Cardiac septum (tissue), 1 donor: ENCODE measurements around the gene GALNT10. TPM values are rescaled to one million over a fixed set of nuclear protein-coding genes. Genes with fewer than 3 reads are reported as not detected.

Experiments used
- DNase-seq: peaks from one replicate; pipeline ENCODE4 v3.0.0-alpha.2; 2020; ENCODE audit warnings: low spot score
- intact Hi-C: fragments of 100-400 bp; cut with DNase I; formaldehyde crosslinking; loops from one replicate; pipeline ENCODE4 v1.14.0; 2022
- total RNA-seq: library from RNA; stranded (reverse); fragmentation: NEBNext Ultra II Directional; extraction: Animal tissue kit (Norgen Biotek cat#: 25700); gene quantifications from one replicate; pipeline ENCODE4 v1.2.1, GENCODE V29; 2021
- donor health status: DM: no; HTN: no; CAD: no.

GALNT10 gene
- total RNA-seq, 1 donor from 2014 or later = 15.5 TPM

DNA sequence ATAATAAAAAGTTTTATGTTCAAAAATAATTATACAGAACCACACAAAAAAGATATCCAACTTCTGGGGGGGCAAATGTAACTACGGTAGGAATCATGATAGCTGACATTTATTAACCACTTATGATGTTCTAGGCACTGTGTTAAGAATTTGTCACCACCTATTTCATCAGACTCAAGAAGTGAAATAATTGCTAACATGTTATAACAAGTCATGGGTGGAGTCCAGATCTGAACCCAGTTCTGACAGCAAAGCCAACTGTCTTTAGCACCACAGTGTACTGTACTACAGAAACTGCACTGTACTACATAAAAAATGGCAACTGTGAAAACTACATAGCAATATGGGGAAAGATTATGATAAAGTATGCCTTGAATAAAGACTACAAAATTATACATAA lies 252.3 kb downstream of the GALNT10 start:
- intact Hi-C loops = no loop called here
- no peak for DNase-seq

DNA sequence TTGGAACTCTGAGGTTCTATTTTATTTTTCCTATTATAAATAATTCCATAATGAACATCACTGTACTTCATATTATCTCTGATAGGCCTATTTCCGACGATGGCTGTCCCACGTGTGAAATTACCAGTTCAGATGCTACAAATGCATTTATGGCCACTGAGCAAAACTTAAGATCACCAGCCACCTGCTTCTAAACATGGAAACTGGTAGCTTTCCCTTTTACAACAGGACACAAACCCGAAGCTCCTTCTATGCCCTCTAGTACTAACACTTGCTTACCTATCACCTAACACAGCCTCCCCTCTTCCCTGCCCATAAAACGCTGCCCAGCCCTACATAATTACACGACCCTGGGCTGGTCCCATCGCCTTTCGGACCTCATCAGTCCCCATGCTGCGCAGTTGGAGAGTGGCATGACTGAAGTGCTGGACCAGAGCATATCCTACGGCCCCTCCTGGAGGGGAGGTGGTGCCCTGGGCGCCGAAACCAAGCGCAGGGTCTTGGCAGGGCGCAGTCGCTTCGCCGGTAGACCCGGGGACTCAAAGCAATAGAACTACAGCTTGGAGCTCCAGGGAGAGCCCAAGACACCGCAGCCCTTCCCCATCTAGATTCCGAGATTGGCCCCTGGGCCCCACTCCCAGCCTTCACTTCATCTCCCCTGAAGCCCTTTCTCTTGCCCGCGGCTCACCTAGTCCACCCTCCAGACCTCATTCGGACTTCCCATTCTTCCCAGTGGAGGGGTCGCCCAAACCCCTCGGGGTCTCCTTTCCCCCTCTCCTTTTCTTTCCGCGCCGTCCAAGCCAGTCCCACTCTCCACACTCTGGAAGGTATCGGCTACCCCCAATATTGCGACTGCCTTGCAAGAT lies 254.3 kb downstream of the GALNT10 start:
- DNase-seq = no peak
- intact Hi-C loops = no loop called here

DNA sequence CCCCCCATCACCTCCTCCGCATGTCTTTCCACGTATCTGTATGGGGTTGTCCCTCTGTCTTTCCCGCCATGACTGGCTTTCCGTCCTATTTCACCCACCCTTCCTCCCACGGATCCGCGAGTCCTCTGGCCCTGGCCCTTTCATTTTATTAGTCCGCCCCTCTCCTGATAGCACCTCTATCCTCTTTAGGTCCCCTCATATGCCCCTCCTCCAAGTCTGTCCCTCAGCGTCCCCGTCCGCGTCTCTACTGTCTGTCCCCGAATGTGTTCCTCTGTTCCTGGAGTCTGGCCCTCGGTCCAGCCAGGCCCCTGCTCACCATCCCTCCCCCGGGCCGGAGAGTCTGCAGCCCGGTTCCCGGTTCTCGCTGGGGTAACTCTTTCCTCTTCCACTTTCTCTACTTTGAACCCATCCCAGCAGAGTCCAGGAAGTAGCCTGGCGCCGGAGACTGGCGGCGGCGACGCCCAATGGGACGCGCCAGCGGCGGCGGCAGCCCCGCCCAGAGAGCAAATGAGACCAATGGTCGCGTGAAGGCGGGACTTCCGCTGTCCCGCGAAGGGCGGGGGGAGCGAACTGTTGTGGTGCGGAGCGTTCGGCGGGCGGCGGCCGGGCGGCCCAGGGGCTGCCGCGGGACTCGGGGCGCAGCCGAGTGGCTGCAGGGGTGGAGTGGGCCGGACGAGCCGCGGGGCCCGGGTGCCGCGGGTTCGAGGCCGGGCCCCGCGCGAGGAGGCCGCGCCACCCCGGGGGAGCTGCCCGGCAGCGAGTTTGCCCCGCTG lies 255.1 kb downstream of the GALNT10 start, which contains the start of gene SAP30L:
Gene SAP30L, plus strand, starts transcription at position 576 of the 773 bp plus-strand sequence. CDS start 608 bp downstream, outside the sequence.
- intact Hi-C loops = no loop called here
- peak; percentile 97 for DNase-seq

DNA sequence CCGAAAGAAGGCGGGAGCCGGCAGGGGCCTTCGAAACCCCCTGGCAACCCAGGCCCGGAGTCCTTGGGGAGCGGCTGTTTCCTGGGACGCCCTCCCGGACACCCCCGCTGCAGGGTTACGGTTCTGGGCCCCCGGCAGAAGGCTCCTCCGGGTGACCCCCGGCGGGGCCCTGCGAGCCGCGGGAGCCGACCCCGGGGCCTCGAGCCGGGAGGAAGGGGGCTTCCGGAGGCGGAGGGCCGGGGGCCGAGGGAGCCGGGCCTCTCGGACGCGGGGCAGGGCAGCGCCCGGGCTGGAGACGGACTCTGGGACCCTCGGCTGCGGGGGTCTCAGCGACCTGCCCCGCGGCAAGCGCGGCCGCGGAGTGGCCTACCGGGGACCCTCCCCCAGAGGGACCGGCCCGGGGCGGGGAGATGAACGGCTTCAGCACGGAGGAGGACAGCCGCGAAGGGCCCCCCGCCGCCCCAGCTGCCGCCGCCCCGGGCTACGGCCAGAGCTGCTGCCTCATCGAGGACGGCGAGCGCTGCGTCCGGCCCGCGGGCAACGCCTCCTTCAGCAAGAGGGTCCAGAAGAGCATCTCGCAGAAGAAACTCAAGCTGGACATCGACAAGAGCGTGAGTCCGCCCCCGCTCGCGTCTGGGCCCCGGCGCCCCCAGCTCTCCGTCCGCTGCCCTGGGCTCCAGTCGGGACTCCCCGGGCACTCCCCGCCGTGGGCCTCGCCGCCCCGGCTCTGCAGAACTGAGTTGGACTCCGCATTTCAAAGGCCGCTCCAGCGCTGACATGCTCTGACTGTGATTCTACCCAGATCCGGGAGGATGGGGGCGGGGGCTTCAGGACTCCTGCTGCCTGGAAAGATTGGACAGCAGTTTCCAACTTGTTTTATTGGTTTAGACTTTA lies 255.9 kb downstream of the GALNT10 start:
- intact Hi-C loops = no loop called here
- peak; percentile 81 for DNase-seq

DNA sequence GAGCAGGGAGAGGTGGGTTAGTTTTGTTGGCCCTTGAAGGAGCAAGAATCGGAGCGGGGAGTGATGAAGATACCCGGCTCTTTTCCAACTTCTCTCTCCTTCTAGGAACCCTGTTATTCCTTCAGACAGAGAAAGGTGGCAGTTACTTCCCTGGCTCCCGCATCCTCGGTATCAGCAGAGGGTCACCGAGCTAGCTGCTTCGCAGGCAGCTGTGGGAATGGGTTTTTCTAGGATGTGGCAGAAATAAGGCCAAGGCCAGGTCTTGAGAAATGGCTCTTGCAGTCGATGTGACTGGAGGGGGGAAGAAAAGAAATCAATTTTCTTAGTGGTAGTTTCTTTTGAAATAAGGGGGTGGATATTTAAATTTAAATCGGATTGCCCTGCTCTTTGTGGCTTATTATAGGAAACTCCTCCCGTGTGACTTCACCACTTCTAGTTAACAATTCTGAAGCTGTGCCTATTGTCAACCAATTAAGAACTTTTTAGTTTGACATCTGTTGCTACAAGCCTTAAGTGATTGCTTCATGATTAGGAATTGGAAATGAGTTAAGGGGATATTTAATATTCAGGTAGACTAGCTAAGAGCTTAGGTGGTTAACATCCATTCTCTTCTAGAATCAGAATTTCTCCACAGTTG lies 256.7 kb downstream of the GALNT10 start:
- no peak for DNase-seq
- intact Hi-C loops = no loop called here

DNA sequence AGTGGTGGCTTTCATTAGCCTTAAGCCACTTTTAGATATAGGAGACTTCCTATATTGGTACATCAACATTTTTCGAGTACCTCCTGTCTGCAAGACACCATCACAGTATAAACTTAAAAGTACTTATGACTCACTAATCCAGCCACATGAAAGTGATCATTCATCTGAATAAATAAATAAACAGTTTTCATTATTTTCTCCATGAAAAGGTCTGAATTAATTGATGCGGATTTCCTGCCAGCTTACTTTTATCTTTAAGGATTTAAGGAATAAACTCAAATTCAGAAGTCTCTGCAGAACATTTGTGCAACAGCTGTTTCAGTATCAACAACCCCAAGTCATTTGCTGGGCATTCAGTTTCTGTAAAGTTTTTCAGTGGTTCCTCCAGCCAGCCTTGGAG lies 259.3 kb downstream of the GALNT10 start:
- DNase-seq = no peak
- intact Hi-C loops = no loop called here

DNA sequence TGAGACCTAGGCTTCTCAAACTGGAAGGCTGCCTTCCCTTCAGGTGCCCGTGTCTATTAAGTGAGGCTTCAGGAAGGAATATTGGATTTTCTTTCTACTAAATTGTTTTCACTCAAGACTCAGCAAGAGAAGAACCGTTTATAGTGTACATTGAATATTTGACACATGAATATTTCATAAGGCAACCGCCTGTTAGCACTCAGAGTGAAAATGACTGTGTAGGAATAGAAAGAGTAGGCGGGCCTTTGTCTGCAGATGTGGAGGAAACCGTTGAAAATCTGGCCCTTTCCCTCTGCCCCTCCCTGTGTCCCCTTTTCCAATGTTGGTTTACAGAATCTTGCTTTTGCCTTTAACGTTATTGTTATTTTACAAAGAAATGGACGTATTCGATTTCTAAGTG lies 261.4 kb downstream of the GALNT10 start:
- DNase-seq = no peak
- intact Hi-C loops = no loop called here

DNA sequence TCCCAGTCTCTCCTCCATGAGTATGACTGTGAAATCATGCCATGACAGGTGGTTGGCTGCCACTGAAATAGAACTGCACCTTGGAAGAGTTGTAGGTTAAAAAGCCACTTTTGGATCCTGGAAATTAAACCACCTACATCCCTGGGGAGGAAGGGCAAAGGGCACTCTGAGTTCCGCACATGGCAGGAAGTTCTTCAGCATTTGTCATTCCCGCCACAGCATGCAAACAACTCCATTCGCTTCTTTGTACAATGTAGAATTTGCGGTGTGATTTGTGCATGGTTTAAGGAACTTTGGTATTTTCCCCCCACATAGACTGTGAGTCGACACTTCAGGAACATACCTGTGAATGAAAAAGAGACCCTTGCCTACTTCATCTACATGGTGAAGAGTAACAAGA lies 265.1 kb downstream of the GALNT10 start:
- intact Hi-C loops = no loop called here

DNA sequence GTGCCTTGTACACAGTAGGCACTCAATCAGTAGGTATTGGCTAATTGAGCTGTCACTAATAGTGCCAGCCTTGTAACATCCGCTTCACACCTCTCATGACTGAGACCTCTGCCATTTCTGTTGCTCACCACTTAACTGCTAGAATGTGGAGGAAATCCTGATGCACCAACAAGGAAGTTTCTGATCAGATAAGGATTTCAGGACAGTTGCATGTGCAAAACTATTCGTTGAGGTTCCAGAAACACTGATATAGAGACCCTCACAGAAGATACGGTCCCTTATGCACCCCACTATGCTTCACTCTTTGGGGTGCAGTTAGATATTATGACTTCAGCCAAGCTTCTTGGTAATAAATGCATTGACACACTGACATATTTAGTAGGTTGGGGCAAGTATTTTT lies 266.0 kb downstream of the GALNT10 start:
- no peak for DNase-seq
- intact Hi-C loops = no loop called here

More for the DNA sequence above, 265.1 kb downstream of the GALNT10 start:
- DNase-seq = no peak

DNA sequence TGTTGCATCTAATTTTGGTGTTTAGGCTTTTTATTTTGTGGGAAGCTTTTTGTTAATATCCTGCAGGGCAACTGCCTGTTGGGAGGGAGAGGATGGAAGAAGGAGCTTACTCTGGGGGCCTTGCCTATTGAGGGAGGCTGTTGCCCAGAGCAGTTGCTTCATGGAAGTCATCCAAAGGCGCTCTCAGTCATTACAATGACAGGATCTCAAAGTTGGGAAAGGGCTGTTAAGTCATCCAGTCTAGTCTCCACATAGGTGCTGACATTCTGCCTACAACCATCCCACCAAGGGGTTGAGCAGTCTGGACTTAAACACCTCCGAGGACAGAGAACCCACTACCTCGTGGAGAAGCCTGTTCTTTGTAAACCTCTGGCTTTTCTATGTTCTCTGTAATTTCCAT lies 268.5 kb downstream of the GALNT10 start:
- DNase-seq = no peak
- intact Hi-C loops = no loop called here

DNA sequence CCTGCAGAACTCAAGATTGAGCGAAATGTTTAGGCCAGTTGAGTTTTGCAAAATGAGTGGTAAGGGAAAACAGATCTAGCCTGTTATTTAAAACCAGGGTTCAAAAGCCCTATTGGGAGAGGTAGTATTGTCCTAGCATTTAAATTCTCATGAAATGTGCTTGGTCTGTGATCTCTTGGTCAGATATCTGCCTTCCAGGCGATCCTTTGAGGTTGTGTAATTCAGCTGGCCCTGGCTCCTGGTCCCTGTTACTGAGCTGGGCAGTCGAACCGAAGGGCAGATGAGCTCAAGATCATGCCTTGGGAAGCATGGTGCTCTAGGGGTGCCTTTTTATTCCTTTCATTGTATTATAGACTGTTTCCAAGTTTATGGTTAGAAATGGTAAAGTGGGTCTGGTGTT lies 269.6 kb downstream of the GALNT10 start:
- intact Hi-C loops = no loop called here

DNA sequence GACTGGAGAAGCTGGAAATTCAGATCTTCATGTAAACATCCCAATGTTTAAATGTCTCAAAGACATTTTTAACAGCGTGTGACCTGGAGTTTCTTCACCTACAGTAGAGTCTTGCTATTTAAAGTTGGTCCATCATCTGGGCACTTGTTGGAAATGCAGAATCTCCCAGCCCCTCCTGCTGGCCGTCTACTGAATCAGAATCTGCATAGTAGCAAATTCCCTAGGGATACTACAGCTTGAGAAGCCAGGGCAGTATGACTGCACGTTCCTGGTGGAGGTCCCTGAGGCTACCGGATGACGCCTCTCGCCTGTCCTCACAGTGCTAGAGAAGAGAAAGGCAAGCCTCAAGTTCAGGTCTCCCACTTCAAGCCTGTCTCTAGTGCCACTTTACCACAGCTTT lies 271.0 kb downstream of the GALNT10 start:
- intact Hi-C loops = no loop called here
- DNase-seq = no peak

More for the DNA sequence above, 269.6 kb downstream of the GALNT10 start:
- DNase-seq = no peak

DNA sequence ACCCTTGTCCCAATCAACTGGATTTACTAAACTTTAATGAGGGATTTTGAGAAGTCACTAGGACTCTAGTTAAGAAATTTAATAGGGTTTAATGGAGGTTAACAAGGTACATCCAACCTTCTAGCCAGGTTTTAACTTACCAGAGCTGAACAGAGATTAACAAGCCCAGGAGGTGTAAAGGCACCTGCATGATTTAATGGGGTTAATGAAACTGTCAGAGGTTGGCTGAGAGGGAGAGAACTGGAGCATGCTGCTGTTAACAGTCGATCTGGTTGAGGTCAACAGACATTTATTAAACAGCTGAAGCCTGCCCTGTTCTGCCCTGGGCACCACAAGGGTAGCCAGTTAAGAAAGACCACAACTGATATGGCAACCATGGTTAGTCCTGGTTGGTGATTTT lies 273.9 kb downstream of the GALNT10 start:
- DNase-seq = no peak
- intact Hi-C loops = no loop called here

DNA sequence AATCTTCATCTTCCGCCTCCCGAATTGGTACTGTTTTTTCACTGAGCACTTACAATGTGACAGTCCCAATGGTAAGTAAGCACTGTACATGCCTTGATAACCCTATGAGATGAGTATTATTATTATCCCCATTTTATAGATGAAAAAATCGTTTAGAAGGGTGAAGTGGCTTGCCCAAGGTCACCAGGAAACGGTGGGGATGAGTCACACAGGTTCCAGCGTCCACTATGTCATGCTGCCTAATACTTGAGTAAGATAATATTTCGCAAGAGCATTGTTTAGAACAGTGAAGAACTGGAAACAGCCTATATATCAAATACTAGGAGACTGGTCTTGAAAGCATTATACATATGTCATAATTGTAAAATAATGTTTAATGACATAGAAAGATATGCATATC lies 274.6 kb downstream of the GALNT10 start:
- intact Hi-C loops = no loop called here
- no peak for DNase-seq

DNA sequence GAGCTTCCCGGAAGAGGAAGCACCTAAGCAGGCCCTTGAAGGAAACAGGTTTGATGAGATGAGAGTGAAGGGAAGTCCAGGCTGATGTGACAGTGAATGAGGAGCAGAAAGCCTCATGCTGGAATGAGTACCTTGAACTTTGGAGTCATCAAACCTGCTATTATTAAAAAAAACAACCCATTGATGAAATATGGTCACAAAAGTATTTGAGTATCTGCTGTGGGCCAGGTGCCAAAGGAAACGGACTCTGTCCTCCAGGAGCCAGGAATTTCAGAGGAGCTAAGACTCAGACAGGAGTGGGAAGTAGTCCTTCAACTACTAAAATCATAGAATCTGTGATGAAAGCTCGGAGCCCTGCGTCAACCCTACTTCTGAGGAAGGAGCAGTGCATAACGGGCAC lies 275.6 kb downstream of the GALNT10 start:
- no peak for DNase-seq
- intact Hi-C loops = no loop called here

DNA sequence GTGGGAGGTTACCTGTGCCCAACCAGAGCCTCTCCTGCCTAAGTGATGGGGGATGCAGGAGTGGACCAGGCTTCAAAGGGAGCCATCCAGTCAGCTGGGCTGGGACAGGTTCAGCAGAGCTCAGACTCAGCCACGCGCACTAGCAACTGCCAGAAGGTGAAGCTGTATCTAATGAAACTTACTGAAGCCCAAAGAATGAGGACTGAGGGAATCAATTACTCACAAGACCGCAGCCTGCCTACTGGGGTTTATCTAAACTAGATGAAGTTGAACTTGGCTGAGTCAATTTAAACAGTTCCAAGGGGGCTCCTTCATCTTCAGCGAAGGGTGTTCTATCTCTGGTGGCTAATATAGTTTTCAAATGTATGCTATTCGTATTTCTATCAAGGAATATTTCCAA lies 276.1 kb downstream of the GALNT10 start:
- intact Hi-C loops = loop anchor here (1.0 kb wide), 1 partner anchor 144 kb away; no protein-coding TSS in a partner anchor
- DNase-seq = no peak

DNA sequence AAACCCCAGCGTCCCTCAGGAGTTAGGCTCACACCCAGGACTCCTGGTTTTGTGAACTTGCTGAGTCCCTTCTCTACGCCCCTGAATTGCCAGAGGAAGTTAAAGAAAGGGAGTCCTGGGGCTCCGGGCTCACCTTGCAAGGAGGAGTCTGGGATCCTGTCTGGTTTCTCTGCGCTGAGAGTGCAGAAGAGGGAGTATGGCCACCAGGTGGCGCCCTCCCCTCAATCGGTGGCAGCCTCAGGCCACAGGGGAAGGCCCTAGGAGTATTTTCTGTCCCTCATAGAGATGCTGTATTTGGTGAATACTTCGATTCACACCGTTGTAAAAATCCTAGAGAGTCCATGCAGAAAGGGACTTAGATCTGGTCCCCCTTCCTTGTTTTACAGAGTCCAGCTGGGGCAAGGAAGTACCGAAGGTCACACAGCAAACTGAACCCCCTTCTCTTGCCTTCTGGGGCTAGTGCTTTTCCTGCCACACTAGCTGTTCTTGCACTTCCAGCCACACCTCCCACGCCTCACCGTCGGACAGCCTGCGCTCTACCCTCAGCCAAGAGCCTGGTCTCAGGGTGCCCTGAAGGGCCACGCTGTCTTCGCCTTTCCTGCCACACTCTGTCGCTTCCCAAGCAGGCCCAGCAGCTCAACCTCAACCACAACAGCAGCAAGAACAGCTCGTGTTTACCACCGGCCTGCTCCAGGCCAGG lies 277.3 kb downstream of the GALNT10 start:
- DNase-seq = peak; percentile 87
- intact Hi-C loops = loop anchor here (1.0 kb wide), 1 partner anchor 142 kb away; no protein-coding TSS in a partner anchor

DNA sequence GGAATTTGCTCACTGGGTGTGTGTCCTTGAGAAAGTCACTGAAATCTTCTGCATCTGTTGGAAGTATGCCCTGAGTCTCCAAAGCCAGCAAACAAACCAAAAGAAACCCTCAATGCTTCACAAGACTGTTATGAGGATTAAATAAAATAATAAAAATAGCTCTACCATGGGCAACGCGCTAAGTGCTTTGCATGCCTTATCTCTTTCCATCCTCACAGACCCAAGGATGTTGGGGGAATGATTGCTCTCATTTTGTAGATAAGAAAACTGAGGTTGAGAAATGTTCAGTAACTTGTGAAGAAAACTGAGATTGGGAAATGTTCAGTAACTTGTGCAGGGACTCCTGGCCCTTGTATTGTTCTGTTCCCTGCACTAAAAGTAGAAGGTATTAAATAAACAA lies 279.6 kb downstream of the GALNT10 start:
- intact Hi-C loops = no loop called here
- DNase-seq = no peak
